ENCODE measurements around the gene CEP162.
"Not testable (repeated sequence)": the region's sequence is repeated elsewhere in the genome, so short reads cannot be mapped to it uniquely, and the experiment has no call there.

Gene CEP162

DNA sequence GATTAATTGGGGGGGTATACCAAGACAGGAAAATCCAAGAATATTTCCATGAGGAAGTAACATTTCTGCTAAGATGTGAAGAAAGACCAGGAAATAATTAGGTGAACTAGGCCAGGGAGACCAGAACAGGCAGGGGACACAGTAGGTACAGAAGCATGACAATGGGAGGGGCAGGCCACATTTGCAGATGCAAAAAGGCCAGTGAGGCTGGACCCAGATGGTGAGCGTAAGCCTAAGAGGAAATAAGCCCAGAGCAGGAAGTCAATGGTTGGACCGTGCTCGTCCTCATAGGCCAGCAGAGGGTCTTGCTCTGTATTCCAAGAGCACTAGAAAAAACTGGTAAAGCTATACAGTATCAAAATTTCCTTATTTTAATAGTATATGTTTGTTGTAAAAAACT, 9.4 kb downstream of the CEP162 start:
- no peaks in the 10 kb centered on the region for H3K9me2 ChIP-seq (replicated peaks; ENCODE audit: insufficient read depth, low read length)
- no peaks in the 10 kb centered on the region for H3K27me3 ChIP-seq (replicated peaks; ENCODE audit: insufficient read depth, low read length)
- no peak overlapping the region for H3K4me2 ChIP-seq (ENCODE audit: low read depth, low read length)
- H3K79me2 ChIP-seq (ENCODE audit: low read length): no peaks in the 10 kb centered on the region
- no peaks in the 10 kb centered on the region for H3F3A ChIP-seq (ENCODE audit: insufficient read depth, low read length)
- H3K36me3 ChIP-seq (replicated peaks; ENCODE audit: insufficient read depth, low read length): no peaks in the 10 kb centered on the region
- no peak overlapping the region for H2AFZ ChIP-seq (ENCODE audit: low read length)
- no peaks in the 10 kb centered on the region for H3K9me3 ChIP-seq (replicated peaks; ENCODE audit: insufficient read depth, low read length)
- no peak overlapping the region for H3K9ac ChIP-seq (ENCODE audit: low read length)
- H3K27ac ChIP-seq (ENCODE audit: low read length): no peak overlapping the region
- H3K4me3 ChIP-seq (ENCODE audit: low read length): no peak overlapping the region
- TF ChIP-seq, protein P1, sequence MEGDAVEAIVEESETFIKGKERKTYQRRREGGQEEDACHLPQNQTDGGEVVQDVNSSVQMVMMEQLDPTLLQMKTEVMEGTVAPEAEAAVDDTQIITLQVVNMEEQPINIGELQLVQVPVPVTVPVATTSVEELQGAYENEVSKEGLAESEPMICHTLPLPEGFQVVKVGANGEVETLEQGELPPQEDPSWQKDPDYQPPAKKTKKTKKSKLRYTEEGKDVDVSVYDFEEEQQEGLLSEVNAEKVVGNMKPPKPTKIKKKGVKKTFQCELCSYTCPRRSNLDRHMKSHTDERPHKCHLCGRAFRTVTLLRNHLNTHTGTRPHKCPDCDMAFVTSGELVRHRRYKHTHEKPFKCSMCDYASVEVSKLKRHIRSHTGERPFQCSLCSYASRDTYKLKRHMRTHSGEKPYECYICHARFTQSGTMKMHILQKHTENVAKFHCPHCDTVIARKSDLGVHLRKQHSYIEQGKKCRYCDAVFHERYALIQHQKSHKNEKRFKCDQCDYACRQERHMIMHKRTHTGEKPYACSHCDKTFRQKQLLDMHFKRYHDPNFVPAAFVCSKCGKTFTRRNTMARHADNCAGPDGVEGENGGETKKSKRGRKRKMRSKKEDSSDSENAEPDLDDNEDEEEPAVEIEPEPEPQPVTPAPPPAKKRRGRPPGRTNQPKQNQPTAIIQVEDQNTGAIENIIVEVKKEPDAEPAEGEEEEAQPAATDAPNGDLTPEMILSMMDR (IDR thresholded peaks at IDR 0.05; ENCODE audit: low read length): no peak
- TF ChIP-seq EZH2phosphoT487 (IDR thresholded peaks at IDR 0.05; ENCODE audit: low read length) (no peak), EZH2 (optimal IDR thresholded peaks at IDR 0.05; ENCODE audit: low read depth, low read length) (no peak)
- no peak for DNase-seq
- no peaks in the 10 kb centered on the region for H3K4me1 ChIP-seq (ENCODE audit: low read length)
- no peaks in the 10 kb centered on the region for H4K20me1 ChIP-seq (ENCODE audit: insufficient read depth, low read length)

DNA sequence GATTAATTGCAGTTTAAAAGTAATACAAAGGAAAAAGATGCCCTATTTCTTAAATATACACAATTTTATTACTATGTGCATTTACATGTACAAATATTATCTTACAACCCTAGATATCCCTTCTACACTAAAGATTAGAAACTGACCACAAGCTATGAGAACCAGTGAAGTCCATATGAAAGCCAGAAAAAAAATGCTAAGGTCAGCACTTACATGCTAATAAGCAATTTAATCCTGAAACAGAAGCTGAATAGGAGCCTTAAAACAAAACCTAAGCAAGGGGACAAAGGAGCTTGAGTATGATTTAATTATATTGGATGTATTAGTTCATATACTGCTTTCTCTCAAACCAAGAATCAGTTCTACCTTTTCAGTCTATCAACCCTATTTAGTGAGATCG, 14.2 kb downstream of the CEP162 start:
- no peaks in the 10 kb centered on the region for H3K9me3 ChIP-seq (replicated peaks; ENCODE audit: insufficient read depth, low read length)
- H3K27me3 ChIP-seq (replicated peaks; ENCODE audit: insufficient read depth, low read length): no peaks in the 10 kb centered on the region
- no peaks in the 10 kb centered on the region for H4K20me1 ChIP-seq (ENCODE audit: insufficient read depth, low read length)
- H3K79me2 ChIP-seq (ENCODE audit: low read length): no peaks in the 10 kb centered on the region
- no peaks in the 10 kb centered on the region for H3K9me2 ChIP-seq (replicated peaks; ENCODE audit: insufficient read depth, low read length)
- TF ChIP-seq EZH2 (optimal IDR thresholded peaks at IDR 0.05; ENCODE audit: low read depth, low read length): no peak
- TF ChIP-seq, protein P1 (IDR thresholded peaks at IDR 0.05; ENCODE audit: low read length): no peak
- no peak for DNase-seq
- no peak overlapping the region for H3K4me3 ChIP-seq (ENCODE audit: low read length)
- H3K4me2 ChIP-seq (ENCODE audit: low read depth, low read length): no peak overlapping the region
- H3K27ac ChIP-seq (ENCODE audit: low read length): no peak overlapping the region
- H2AFZ ChIP-seq (ENCODE audit: low read length): no peak overlapping the region
- H3K4me1 ChIP-seq (ENCODE audit: low read length): no peaks in the 10 kb centered on the region
- H3K9ac ChIP-seq (ENCODE audit: low read length): no peak overlapping the region
- no peaks in the 10 kb centered on the region for H3K36me3 ChIP-seq (replicated peaks; ENCODE audit: insufficient read depth, low read length)
- H3F3A ChIP-seq (ENCODE audit: insufficient read depth, low read length): no peaks in the 10 kb centered on the region

DNA sequence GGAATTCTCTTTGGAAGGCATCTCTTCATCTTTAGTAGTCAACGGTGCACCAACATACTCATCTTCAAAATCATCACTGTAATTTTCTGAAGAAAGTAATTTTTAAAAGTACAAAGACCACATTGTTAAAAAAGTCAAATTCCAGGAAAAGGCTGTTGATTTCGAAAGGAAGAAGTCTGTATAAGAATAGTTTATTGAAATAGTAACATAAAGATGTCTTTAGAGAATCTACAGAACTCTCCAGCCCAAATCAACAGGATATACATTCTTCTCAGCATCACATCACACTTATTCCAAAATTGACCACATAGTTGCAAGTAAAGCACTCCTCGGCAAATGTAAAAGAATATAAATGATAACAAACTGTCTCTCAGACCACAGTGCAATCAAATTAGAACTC, 23.4 kb downstream of the CEP162 start:
- Histone ChIP-seq H3K4me1 (ENCODE audit: low read length) (no peaks in the 10 kb centered on the region), H3K9ac (ENCODE audit: low read length) (no peak overlapping the region), H3K4me3 (ENCODE audit: low read length) (no peak overlapping the region), H3K27me3 (replicated peaks; ENCODE audit: insufficient read depth, low read length) (no peaks in the 10 kb centered on the region), H3K27ac (ENCODE audit: low read length) (no peak overlapping the region), H4K20me1 (ENCODE audit: insufficient read depth, low read length) (no peaks in the 10 kb centered on the region), H3F3A (ENCODE audit: insufficient read depth, low read length) (no peaks in the 10 kb centered on the region), H2AFZ (ENCODE audit: low read length) (no peak overlapping the region), H3K36me3 (replicated peaks; ENCODE audit: insufficient read depth, low read length) (no peaks in the 10 kb centered on the region), H3K9me2 (replicated peaks; ENCODE audit: insufficient read depth, low read length) (no peaks in the 10 kb centered on the region), H3K9me3 (replicated peaks; ENCODE audit: insufficient read depth, low read length) (no peaks in the 10 kb centered on the region), H3K4me2 (ENCODE audit: low read depth, low read length) (no peak overlapping the region), H3K79me2 (ENCODE audit: low read length) (no peaks in the 10 kb centered on the region)
- TF ChIP-seq EZH2phosphoT487 (IDR thresholded peaks at IDR 0.05; ENCODE audit: low read length) (no peak), EZH2 (optimal IDR thresholded peaks at IDR 0.05; ENCODE audit: low read depth, low read length) (no peak)
- TF ChIP-seq, protein P1 (IDR thresholded peaks at IDR 0.05; ENCODE audit: low read length): no peak
- no peak for DNase-seq

DNA sequence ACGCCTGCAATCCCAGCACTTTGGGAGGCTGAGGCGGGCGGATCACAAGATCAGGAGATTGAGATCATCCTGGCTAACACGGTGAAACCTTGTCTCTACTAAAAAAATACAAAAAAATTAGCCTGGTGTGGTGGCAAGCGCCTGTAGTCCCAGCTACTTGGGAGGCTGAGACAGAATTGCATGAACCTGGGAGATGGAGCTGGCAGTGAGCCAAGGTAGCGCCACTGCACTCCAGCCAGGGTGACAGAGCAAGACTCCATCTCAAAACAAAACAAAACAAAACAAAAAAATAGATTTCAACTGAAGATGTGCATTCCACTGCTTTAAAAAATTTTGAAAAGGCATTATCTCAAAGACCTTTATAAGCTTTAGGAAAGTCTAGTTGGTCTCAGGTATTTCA, 27.5 kb downstream of the CEP162 start:
- not testable (repeated sequence) for H3K9ac ChIP-seq (ENCODE audit: low read length); H3F3A ChIP-seq (ENCODE audit: insufficient read depth, low read length); H3K27ac ChIP-seq (ENCODE audit: low read length); H2AFZ ChIP-seq (ENCODE audit: low read length); H4K20me1 ChIP-seq (ENCODE audit: insufficient read depth, low read length); H3K4me1 ChIP-seq (ENCODE audit: low read length); H3K36me3 ChIP-seq (replicated peaks; ENCODE audit: insufficient read depth, low read length); H3K4me2 ChIP-seq (ENCODE audit: low read depth, low read length); DNase-seq; H3K4me3 ChIP-seq (ENCODE audit: low read length); H3K9me2 ChIP-seq (replicated peaks; ENCODE audit: insufficient read depth, low read length); H3K79me2 ChIP-seq (ENCODE audit: low read length); H3K9me3 ChIP-seq (replicated peaks; ENCODE audit: insufficient read depth, low read length); H3K27me3 ChIP-seq (replicated peaks; ENCODE audit: insufficient read depth, low read length)

Measured in MM.1S (cell line).